Panc1 (cell line): Measurements from ENCODE around the gene CD177.

ENCODE experiments used
- POLR2AphosphoS5 ChIP-seq: IDR thresholded peaks from 2 replicates; pipeline ENCODE4 v1.6.1; 2012; ENCODE audit warnings: mild to moderate bottlenecking, low read depth, low read length, moderate library complexity
- SIN3A ChIP-seq: IDR thresholded peaks from 2 replicates; pipeline ENCODE4 v1.6.1; 2012; ENCODE audit warnings: low read depth, mild to moderate bottlenecking, low read length, moderate library complexity, borderline replicate concordance; ENCODE audit not compliant: insufficient read depth
- TCF7L2 ChIP-seq: IDR thresholded peaks from 2 replicates; pipeline ENCODE4 v1.6.1; 2011; ENCODE audit warnings: mild to moderate bottlenecking, low read depth, low read length, inconsistent platforms
- TF ChIP-seq, protein P1 (sequence below): fragments of 450-650 bp; IDR thresholded peaks from 2 replicates; pipeline ENCODE4 v1.5.1; 2017; ENCODE audit warnings: mild to moderate bottlenecking
- TF ChIP-seq, protein P2 (sequence below), 2 experiments: IDR thresholded peaks; 2 replicates each; pipeline ENCODE4 v1.6.1; 2011 to 2012; ENCODE audit warnings: low read depth in 2 of 2, control low read depth in 1 of 2, low read length in 1 of 2, mild to moderate bottlenecking in 1 of 2, moderate library complexity in 1 of 2; ENCODE audit not compliant: insufficient read depth in 1 of 2

DNA sequence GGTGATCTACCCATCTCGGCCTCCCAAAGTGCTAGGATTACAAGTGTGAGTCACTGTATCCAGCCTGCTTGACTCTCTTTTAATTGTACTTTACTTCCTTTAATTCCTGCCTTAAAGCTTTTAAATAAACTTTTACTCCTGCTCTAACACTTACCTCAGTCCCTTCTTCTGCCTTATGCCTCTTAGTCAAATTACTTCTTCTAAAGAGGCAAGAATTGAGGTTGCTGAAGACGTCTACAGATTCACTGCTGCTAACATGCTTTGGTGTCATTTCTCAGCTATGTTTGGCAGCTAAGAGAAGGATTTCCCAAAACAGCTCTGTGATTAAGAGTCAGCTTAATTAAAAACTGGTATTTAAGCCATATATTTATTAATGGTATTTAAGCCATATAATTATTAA, 32.9 kb upstream of the CD177 start:
- TF ChIP-seq, protein P1, sequence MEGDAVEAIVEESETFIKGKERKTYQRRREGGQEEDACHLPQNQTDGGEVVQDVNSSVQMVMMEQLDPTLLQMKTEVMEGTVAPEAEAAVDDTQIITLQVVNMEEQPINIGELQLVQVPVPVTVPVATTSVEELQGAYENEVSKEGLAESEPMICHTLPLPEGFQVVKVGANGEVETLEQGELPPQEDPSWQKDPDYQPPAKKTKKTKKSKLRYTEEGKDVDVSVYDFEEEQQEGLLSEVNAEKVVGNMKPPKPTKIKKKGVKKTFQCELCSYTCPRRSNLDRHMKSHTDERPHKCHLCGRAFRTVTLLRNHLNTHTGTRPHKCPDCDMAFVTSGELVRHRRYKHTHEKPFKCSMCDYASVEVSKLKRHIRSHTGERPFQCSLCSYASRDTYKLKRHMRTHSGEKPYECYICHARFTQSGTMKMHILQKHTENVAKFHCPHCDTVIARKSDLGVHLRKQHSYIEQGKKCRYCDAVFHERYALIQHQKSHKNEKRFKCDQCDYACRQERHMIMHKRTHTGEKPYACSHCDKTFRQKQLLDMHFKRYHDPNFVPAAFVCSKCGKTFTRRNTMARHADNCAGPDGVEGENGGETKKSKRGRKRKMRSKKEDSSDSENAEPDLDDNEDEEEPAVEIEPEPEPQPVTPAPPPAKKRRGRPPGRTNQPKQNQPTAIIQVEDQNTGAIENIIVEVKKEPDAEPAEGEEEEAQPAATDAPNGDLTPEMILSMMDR: no peak
- TF ChIP-seq POLR2AphosphoS5 (no peak), TCF7L2 (no peak), SIN3A (no peak)
- TF ChIP-seq, protein P2, sequence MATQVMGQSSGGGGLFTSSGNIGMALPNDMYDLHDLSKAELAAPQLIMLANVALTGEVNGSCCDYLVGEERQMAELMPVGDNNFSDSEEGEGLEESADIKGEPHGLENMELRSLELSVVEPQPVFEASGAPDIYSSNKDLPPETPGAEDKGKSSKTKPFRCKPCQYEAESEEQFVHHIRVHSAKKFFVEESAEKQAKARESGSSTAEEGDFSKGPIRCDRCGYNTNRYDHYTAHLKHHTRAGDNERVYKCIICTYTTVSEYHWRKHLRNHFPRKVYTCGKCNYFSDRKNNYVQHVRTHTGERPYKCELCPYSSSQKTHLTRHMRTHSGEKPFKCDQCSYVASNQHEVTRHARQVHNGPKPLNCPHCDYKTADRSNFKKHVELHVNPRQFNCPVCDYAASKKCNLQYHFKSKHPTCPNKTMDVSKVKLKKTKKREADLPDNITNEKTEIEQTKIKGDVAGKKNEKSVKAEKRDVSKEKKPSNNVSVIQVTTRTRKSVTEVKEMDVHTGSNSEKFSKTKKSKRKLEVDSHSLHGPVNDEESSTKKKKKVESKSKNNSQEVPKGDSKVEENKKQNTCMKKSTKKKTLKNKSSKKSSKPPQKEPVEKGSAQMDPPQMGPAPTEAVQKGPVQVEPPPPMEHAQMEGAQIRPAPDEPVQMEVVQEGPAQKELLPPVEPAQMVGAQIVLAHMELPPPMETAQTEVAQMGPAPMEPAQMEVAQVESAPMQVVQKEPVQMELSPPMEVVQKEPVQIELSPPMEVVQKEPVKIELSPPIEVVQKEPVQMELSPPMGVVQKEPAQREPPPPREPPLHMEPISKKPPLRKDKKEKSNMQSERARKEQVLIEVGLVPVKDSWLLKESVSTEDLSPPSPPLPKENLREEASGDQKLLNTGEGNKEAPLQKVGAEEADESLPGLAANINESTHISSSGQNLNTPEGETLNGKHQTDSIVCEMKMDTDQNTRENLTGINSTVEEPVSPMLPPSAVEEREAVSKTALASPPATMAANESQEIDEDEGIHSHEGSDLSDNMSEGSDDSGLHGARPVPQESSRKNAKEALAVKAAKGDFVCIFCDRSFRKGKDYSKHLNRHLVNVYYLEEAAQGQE (IDR thresholded peaks at IDR 0.05; ENCODE audit: insufficient read depth in 1 of 2, low read depth in 2 of 2, low read length in 1 of 2): no peak
